Chondrocyte (in vitro differentiated cells): ENCODE measurements around the gene SIPA1. TPM values are rescaled to one million over a fixed set of nuclear protein-coding genes. Genes with fewer than 3 reads are reported as not detected.

Experiments
- DNase-seq: peaks from one replicate; pipeline ENCODE4 v3.0.0; 2021; ENCODE audit warnings: mixed read lengths, low spot score
- H3K27ac Mint-ChIP-seq: one replicate; pipeline ENCODE4 v1.8.0; 2021; ENCODE audit warnings: mild to moderate bottlenecking, moderate library complexity, mixed read lengths; ENCODE audit not compliant: unreplicated experiment
- H3K27me3 Mint-ChIP-seq: 2 replicates; pipeline ENCODE4 v1.8.0; 2021; ENCODE audit warnings: low read depth, mixed read lengths
- H3K36me3 Mint-ChIP-seq: 2 replicates; pipeline ENCODE4 v1.8.0; 2021; ENCODE audit warnings: low read depth, mixed read lengths
- H3K4me1 Mint-ChIP-seq: 2 replicates; pipeline ENCODE4 v1.8.0; 2021; ENCODE audit warnings: low read depth, mild to moderate bottlenecking, mixed read lengths
- H3K4me3 Mint-ChIP-seq: one replicate; pipeline ENCODE4 v1.8.0; 2021; ENCODE audit warnings: mild to moderate bottlenecking, moderate library complexity, mixed read lengths; ENCODE audit not compliant: unreplicated experiment
- H3K9me3 Mint-ChIP-seq: 2 replicates; pipeline ENCODE4 v1.8.0; 2021; ENCODE audit warnings: low read depth, mixed read lengths
- total RNA-seq: library from RNA; stranded (reverse); gene quantifications from 3 replicates; pipeline ENCODE4 v1.2.1, GENCODE V29; 2021
- TF ChIP-seq, protein P1 (sequence below): fragments of 200-600 bp; sonication (generic); IDR thresholded peaks from 2 replicates; pipeline ENCODE4 v1.5.0; 2021; ENCODE audit warnings: antibody characterized with exemption, mild to moderate bottlenecking, moderate library complexity

Gene SIPA1
- total RNA-seq, 1 donor from 2014 or later, result 22.7 TPM

GRCh38 chr11:65621460-65621859 is 16.4 kb upstream of the SIPA1 start:
- H3K36me3 Mint-ChIP-seq, result peaks cover 15% of the 10 kb centered on the region
- H3K27ac Mint-ChIP-seq, result no peak overlapping the region
- no peaks in the 10 kb centered on the region for H3K27me3 Mint-ChIP-seq
- TF ChIP-seq, protein P1, sequence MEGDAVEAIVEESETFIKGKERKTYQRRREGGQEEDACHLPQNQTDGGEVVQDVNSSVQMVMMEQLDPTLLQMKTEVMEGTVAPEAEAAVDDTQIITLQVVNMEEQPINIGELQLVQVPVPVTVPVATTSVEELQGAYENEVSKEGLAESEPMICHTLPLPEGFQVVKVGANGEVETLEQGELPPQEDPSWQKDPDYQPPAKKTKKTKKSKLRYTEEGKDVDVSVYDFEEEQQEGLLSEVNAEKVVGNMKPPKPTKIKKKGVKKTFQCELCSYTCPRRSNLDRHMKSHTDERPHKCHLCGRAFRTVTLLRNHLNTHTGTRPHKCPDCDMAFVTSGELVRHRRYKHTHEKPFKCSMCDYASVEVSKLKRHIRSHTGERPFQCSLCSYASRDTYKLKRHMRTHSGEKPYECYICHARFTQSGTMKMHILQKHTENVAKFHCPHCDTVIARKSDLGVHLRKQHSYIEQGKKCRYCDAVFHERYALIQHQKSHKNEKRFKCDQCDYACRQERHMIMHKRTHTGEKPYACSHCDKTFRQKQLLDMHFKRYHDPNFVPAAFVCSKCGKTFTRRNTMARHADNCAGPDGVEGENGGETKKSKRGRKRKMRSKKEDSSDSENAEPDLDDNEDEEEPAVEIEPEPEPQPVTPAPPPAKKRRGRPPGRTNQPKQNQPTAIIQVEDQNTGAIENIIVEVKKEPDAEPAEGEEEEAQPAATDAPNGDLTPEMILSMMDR, result no peak
- no peak for DNase-seq
- H3K4me1 Mint-ChIP-seq, result peaks cover 8% of the 10 kb centered on the region
- no peak overlapping the region for H3K4me3 Mint-ChIP-seq
- H3K9me3 Mint-ChIP-seq, result no peaks in the 10 kb centered on the region

GRCh38 chr11:65622011-65622410 is 15.9 kb upstream of the SIPA1 start:
- DNase-seq, result no peak
- TF ChIP-seq, protein P1, result no peak
- no peaks in the 10 kb centered on the region for H3K27me3 Mint-ChIP-seq
- peaks cover 3% of the 10 kb centered on the region for H3K4me1 Mint-ChIP-seq
- no peaks in the 10 kb centered on the region for H3K9me3 Mint-ChIP-seq
- H3K36me3 Mint-ChIP-seq, result peaks cover 16% of the 10 kb centered on the region
- no peak overlapping the region for H3K4me3 Mint-ChIP-seq
- H3K27ac Mint-ChIP-seq, result no peak overlapping the region

DNA sequence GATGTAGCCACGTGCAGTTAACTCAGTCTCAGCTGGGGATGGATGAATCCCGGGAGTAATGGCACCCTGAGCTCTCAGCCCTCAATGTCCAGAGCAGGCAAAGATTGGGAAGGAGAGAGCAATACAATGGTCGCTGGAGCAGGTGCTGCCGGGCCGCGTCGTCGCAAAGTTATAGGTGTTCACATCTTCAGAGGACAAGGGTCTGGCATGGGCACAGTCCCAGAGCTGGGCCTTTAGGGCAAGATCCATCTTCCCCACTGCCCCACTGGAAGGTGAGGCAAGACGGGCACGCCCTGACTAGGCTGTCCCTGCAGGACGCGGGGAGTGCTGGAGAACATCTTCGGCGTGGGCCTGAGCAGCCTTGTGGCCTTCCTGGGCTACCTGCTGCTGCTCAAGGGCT is 14.7 kb upstream of the SIPA1 start:
- H3K27ac Mint-ChIP-seq, result no peak overlapping the region
- TF ChIP-seq, protein P1, result no peak
- H3K27me3 Mint-ChIP-seq, result no peaks in the 10 kb centered on the region
- H3K4me1 Mint-ChIP-seq, result no peaks in the 10 kb centered on the region
- H3K9me3 Mint-ChIP-seq, result no peaks in the 10 kb centered on the region
- peaks cover 18% of the 10 kb centered on the region for H3K36me3 Mint-ChIP-seq
- no peak for DNase-seq
- H3K4me3 Mint-ChIP-seq, result no peak overlapping the region

- Mint-ChIP-seq H3K27ac (no peak overlapping the region), H3K9me3 (no peaks in the 10 kb centered on the region), H3K36me3 (peaks cover 18% of the 10 kb centered on the region), H3K4me1 (no peaks in the 10 kb centered on the region), H3K4me3 (no peak overlapping the region), H3K27me3 (no peaks in the 10 kb centered on the region)
- no peak for DNase-seq
- TF ChIP-seq, protein P1, result no peak
Measured at GRCh38 chr11:65623852-65624616, 13.9 kb upstream of the SIPA1 start.

DNA sequence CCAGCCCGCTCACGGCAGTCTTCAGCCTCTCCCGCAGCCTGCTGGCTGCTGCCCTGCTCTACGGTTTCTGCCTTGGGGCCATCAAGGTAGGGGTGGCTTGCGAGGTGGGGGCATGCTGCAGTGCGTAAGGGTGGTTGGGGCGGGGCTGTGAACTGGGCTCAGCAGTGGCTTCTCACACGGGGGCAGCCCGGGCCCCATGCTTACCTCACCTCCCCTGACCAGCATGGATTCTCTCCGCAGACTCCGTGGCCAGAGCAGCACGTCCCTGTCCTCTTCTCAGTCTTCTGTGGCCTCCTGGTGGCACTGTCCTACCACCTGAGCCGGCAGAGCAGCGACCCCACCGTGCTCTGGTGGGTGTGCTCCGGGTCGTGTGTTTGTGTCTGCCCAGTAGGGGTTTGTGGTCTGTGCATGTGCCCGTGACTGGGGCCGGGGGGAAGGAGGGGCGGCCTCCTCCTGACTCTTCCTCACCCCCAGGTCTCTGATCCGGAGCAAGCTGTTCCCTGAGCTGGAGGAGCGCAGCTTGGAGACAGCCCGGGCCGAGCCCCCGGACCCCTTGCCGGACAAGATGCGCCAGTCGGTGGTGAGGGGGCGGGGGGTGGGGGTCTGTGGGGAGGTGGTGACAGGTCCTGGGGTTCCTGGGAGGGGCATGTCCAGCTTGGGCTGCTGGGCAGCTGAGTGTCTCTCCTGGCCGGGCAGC is 12.8 kb upstream of the SIPA1 start:
- TF ChIP-seq, protein P1, result no peak
- no peaks in the 10 kb centered on the region for H3K9me3 Mint-ChIP-seq
- peaks cover 17% of the 10 kb centered on the region for H3K36me3 Mint-ChIP-seq
- H3K27ac Mint-ChIP-seq, result no peak overlapping the region
- no peak for DNase-seq
- no peak overlapping the region for H3K4me3 Mint-ChIP-seq
- no peaks in the 10 kb centered on the region for H3K27me3 Mint-ChIP-seq
- H3K4me1 Mint-ChIP-seq, result no peaks in the 10 kb centered on the region
